GM12878 (cell line): Measurements from ENCODE around the gene HMGB2. TPM values are rescaled to one million over a fixed set of nuclear protein-coding genes. Genes with fewer than 3 reads are reported as not detected.

Experiments
- ATAC-seq: fragments of 200-7000 bp; cut with Tn5 transposase; 3 replicates; pipeline ENCODE4 v1.9.1; 2020; ENCODE audit warnings: mild to moderate bottlenecking, moderate library complexity
- BruUV-seq: library from RNA; stranded (reverse); fragments of 400-500 nt; replicated peaks from 2 replicates; lab custom pipeline; 2021; lab: Mats Ljungman, UMichigan
- CTCF ChIA-PET: fragments of 300-600 bp; sonication (Branson Sonifier 250); formaldehyde crosslinking; extraction: SDS; loops from one replicate; lab custom pipeline; 2021; ENCODE audit warnings: inconsistent platforms; lab: Yijun Ruan, JAX
- POLR2A ChIA-PET: fragments of 350-600 bp; formaldehyde crosslinking; extraction: SDS; loops from one replicate; lab custom pipeline; 2021; ENCODE audit warnings: inconsistent platforms; lab: Charles Lee
- RAD21 ChIA-PET: fragments of 300-600 bp; sonication (Branson Sonifier 250); formaldehyde crosslinking; loops from one replicate; lab custom pipeline; 2023; ENCODE audit warnings: antibody characterized with exemption; ENCODE audit not compliant: unreplicated experiment; lab: Charles Lee
- SMC1A ChIA-PET: fragments of 300-600 bp; sonication (Branson Sonifier 250); formaldehyde crosslinking; loops from one replicate; lab custom pipeline; 2023; ENCODE audit not compliant: unreplicated experiment, uncharacterized antibody; lab: Charles Lee
- DNase-seq: peaks from one replicate; pipeline ENCODE4 v3.0.0-alpha.2; 2011; ENCODE audit warnings: low read depth, low spot score
- FAIRE-seq: peaks from 3 replicates; lab custom pipeline; 2011; peaks lifted over from hg19 to GRCh38; lab: Jason Lieb, UNC
- H2AFZ ChIP-seq: 2 replicates; pipeline ENCODE4 v1.6.0; 2011; ENCODE audit warnings: low read depth, low read length, control low read depth; ENCODE audit not compliant: control insufficient read depth
- H3K27ac ChIP-seq: 2 replicates; pipeline ENCODE4 v1.5.1; 2011; ENCODE audit warnings: control low read depth; ENCODE audit not compliant: control insufficient read depth, insufficient read depth
- H3K27me3 ChIP-seq, 2 experiments: replicated peaks in 1 of 2; 2 replicates each; pipeline versions ENCODE4 v1.6.0 to v1.6.1; 2011; ENCODE audit warnings: low read length in 1 of 2; ENCODE audit not compliant: control insufficient read depth in 2 of 2, insufficient read depth in 2 of 2
- H3K36me3 ChIP-seq, 2 experiments: 2 replicates each; pipeline ENCODE4 v1.5.1; 2011; ENCODE audit warnings: low read length in 1 of 2; ENCODE audit not compliant: control insufficient read depth in 2 of 2, insufficient read depth in 2 of 2
- H3K4me1 ChIP-seq: 2 replicates; pipeline ENCODE4 v1.6.1; 2011; ENCODE audit warnings: mild to moderate bottlenecking, low read length, moderate library complexity, mixed read lengths; ENCODE audit not compliant: control insufficient read depth, insufficient read depth
- H3K4me2 ChIP-seq: 2 replicates; pipeline ENCODE4 v1.6.0; 2011; ENCODE audit warnings: control low read depth; ENCODE audit not compliant: control insufficient read depth, insufficient read depth
- H3K4me3 ChIP-seq: fragments of 200-600 bp; sonication (generic); 2 replicates; pipeline ENCODE4 v1.5.1; 2016
- H3K79me2 ChIP-seq: 2 replicates; pipeline ENCODE4 v1.6.0; 2011; ENCODE audit warnings: low read length; ENCODE audit not compliant: control insufficient read depth, insufficient read depth
- H3K9ac ChIP-seq: 2 replicates; pipeline ENCODE4 v1.8.0; 2011; ENCODE audit warnings: low read length, control low read depth, mixed read lengths; ENCODE audit not compliant: control insufficient read depth, insufficient read depth
- H3K9me3 ChIP-seq: replicated peaks from 3 replicates; pipeline ENCODE4 v1.5.1; 2011; ENCODE audit warnings: mild to moderate bottlenecking, low read length; ENCODE audit not compliant: control insufficient read depth, insufficient read depth
- H4K20me1 ChIP-seq: 2 replicates; pipeline ENCODE4 v1.6.0; 2011; ENCODE audit not compliant: control insufficient read depth, insufficient read depth
- ETV6 ChIP-seq, 2 experiments: fragments of 450-650 bp in 1 of 2; IDR thresholded peaks in 1 of 2; conservative IDR thresholded peaks in 1 of 2; 2 replicates each; pipeline ENCODE4 v1.6.1; 2014; ENCODE audit warnings: antibody characterized with exemption in 1 of 2, borderline replicate concordance in 1 of 2, low read depth in 1 of 2, mild to moderate bottlenecking in 1 of 2, moderate library complexity in 1 of 2
- FOXK2 ChIP-seq: fragments of 450-650 bp; IDR thresholded peaks from 2 replicates; pipeline ENCODE4 v1.6.1; 2017; ENCODE audit warnings: mild to moderate bottlenecking, moderate library complexity
- JUNB ChIP-seq: IDR thresholded peaks from 2 replicates; pipeline ENCODE4 v1.6.1; 2016; ENCODE audit warnings: antibody characterized with exemption, mild to moderate bottlenecking
- NFIC ChIP-seq: IDR thresholded peaks from 2 replicates; pipeline ENCODE4 v1.6.1; 2012; ENCODE audit warnings: low read depth, mild to moderate bottlenecking, inconsistent platforms, low read length, moderate library complexity
- ZBED1 ChIP-seq: IDR thresholded peaks from 2 replicates; pipeline ENCODE4 v1.6.1; 2016; ENCODE audit warnings: borderline replicate concordance
- ZZZ3 ChIP-seq: IDR thresholded peaks from 2 replicates; pipeline ENCODE4 v1.6.1; 2011; ENCODE audit warnings: low read depth; ENCODE audit not compliant: control insufficient read depth, insufficient read length
- WGBS: methylation state at CpG from one replicate; pipeline ENCODE4 v1.1.6; 2016; ENCODE audit warnings: low lambda C conversion rate; ENCODE audit not compliant: insufficient replicate concordance, insufficient coverage; ENCODE audit errors: missing lambda C conversion rate; 5-methylcytosine and 5-hydroxymethylcytosine counted together
- in situ Hi-C: fragments of 300-500 bp; cut with MboI; formaldehyde crosslinking; loops from 9 replicates; pipeline ENCODE4 v1.14.3; 2018; ENCODE audit warnings: mixed read lengths
- intact Hi-C: fragments of 100-400 bp; cut with micrococcal nuclease; formaldehyde crosslinking; loops from one replicate; pipeline ENCODE4 v1.14.2; 2022; ENCODE audit not compliant: unreplicated experiment
- polyA plus RNA-seq, 11 experiments: library from polyadenylated mRNA; depleted of rRNA in 4 of 11; unstranded in 6 of 11; stranded (reverse) in 5 of 11; fragments of >200 nt; fragmentation: Nextera tagmentation in 4 of 11; fragmentation: Illumina TruSeq in 1 of 11; extraction: Ambion mirVana in 4 of 11; extraction: Trizol in 1 of 11; gene quantifications; 1 replicate in 1 of 11; 2 replicates in 10 of 11; pipeline versions ENCODE4 v1.2.1 to v1.2.3, GENCODE V29; 2011 to 2016; ENCODE audit warnings: inconsistent platforms in 2 of 11, missing spikeins in 2 of 11, low read depth in 1 of 11
- total RNA-seq, 4 experiments: library from RNA; depleted of rRNA in 3 of 4; stranded (reverse); fragments of >200 nt in 3 of 4; fragmentation: Illumina TruSeq in 1 of 4; extraction: Trizol in 1 of 4; gene quantifications; 2 replicates each; pipeline versions ENCODE4 v1.2.1 to v1.2.3, GENCODE V29; 2013 to 2021
- TF ChIP-seq, protein P1 (sequence below): IDR thresholded peaks from 2 replicates; pipeline ENCODE4 v1.6.1; 2012; ENCODE audit warnings: mild to moderate bottlenecking, low read depth, low read length
- TF ChIP-seq, protein P2 (sequence below), 3 experiments: IDR thresholded peaks in 2 of 3; conservative IDR thresholded peaks in 1 of 3; 2 replicates each; pipeline ENCODE4 v1.5.1; 2011; ENCODE audit warnings: low read depth in 3 of 3, low read length in 3 of 3, mild to moderate bottlenecking in 3 of 3, control low read depth in 2 of 3, moderate library complexity in 2 of 3, inconsistent platforms in 1 of 3, mixed read lengths in 1 of 3; ENCODE audit not compliant: control insufficient read depth in 2 of 3, insufficient read depth in 1 of 3; ENCODE audit errors: extremely low read depth in 1 of 3
- TF ChIP-seq, protein P3 (sequence below): fragments of 450-650 bp; IDR thresholded peaks from 2 replicates; pipeline ENCODE4 v1.6.1; 2017; ENCODE audit warnings: mild to moderate bottlenecking, low read depth, inconsistent platforms; ENCODE audit not compliant: poor library complexity, severe bottlenecking
- TF ChIP-seq, protein P4 (sequence below): IDR thresholded peaks from 2 replicates; pipeline ENCODE4 v1.6.1; 2012; ENCODE audit warnings: low read depth, low read length, improper control_type of control experiment

HMGB2 gene
- total and polyA plus RNA-seq, 10 of the 15 experiments (the other 5 are each of a cell fraction or from before 2014, with no cell fraction given): 260 to 961 (median 668) TPM

DNA sequence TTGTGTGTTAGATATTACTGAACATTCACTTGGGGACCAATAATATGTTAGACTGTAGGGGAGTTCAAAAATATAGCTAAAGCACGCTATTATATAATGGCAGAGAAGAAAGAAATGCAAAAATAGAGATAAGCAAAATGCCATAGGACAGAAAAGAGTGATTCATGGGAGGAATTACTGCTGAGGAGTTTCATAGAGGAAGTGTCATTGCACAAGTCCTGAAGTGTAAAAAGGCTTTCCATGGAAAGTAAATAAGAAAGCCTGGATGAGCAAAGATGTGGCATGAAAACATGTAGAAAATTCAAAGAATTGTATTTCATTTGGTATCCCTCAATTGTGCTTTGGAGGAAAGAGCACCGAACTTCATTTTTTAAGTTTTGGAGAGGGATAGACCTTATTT is 14.5 kb downstream of the HMGB2 start (continued):
- no peak for TF ChIP-seq ZZZ3
- TF ChIP-seq, protein P1, sequence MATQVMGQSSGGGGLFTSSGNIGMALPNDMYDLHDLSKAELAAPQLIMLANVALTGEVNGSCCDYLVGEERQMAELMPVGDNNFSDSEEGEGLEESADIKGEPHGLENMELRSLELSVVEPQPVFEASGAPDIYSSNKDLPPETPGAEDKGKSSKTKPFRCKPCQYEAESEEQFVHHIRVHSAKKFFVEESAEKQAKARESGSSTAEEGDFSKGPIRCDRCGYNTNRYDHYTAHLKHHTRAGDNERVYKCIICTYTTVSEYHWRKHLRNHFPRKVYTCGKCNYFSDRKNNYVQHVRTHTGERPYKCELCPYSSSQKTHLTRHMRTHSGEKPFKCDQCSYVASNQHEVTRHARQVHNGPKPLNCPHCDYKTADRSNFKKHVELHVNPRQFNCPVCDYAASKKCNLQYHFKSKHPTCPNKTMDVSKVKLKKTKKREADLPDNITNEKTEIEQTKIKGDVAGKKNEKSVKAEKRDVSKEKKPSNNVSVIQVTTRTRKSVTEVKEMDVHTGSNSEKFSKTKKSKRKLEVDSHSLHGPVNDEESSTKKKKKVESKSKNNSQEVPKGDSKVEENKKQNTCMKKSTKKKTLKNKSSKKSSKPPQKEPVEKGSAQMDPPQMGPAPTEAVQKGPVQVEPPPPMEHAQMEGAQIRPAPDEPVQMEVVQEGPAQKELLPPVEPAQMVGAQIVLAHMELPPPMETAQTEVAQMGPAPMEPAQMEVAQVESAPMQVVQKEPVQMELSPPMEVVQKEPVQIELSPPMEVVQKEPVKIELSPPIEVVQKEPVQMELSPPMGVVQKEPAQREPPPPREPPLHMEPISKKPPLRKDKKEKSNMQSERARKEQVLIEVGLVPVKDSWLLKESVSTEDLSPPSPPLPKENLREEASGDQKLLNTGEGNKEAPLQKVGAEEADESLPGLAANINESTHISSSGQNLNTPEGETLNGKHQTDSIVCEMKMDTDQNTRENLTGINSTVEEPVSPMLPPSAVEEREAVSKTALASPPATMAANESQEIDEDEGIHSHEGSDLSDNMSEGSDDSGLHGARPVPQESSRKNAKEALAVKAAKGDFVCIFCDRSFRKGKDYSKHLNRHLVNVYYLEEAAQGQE: no peak
- no peak for TF ChIP-seq FOXK2

DNA sequence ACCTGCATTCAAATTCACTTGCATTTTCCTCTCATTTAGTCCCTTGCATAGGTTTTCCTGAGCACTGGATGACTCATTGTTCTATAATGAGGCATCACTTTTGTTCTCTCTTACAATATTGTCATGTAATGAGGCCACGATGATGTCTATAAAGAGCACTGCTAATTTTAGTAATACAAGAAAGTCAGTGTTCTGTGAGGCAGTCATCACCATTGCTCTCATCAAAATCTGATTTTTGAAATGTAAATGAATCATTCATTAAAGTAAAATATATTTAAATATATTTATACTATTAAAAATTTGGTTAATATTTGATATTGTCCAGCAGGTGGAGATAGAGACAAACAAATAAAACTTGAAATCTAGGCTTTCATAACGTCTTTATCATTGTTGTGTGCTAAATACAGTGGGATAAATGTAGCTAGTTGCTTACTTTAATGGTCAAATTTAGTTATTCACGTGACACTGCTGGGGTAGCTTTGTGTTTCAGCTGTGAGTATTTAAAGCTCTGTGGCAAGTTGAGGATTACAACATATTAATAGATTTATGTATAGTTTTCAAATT is 15.4 kb downstream of the HMGB2 start:
- WGBS: 1% methylated on average over 3 of the region's 3 CpGs
- Histone ChIP-seq H3K36me3 (peaks cover 5 to 9% of the 10 kb centered on the region in 2 experiments; a peak in 2 of 4 replicates), H3K27ac (no peak overlapping the region), H3K9me3 (no peaks in the 10 kb centered on the region), H3K9ac (no peak overlapping the region), H3K27me3 (no peaks in the 10 kb centered on the region), H3K4me3 (no peak overlapping the region), H3K4me1 (no peaks in the 10 kb centered on the region; the same call in 1 of the 2 replicates), H3K79me2 (no peaks in the 10 kb centered on the region), H2AFZ (no peak overlapping the region), H4K20me1 (no peaks in the 10 kb centered on the region), H3K4me2 (no peak overlapping the region)
- in situ Hi-C loops (no loop called here), intact Hi-C loops (loop anchor here (1.0 to 5.0 kb wide), 3 partner anchors 42 to 174 kb away; no protein-coding TSS in a partner anchor)
- peak; percentile 41 for FAIRE-seq
- RAD21 ChIA-PET: interaction anchor here (0.6 to 3.6 kb wide), 19 partner anchors 11 to 326 kb away, joined by 3 to 60 read pairs (median 4); partner anchors contain the start of gene HMGB2
- CTCF ChIA-PET: interaction anchor here (0.6 to 5.9 kb wide), 39 partner anchors 8 to 305 kb away, joined by 3 to 113 read pairs (median 5); partner anchors contain the start of gene HMGB2
- peak; percentile 51; the same call in 2 of the 3 replicates for ATAC-seq
- BruUV-seq: no TSS peak
- SMC1A ChIA-PET: interaction anchor here (0.7 to 6.7 kb wide), 24 partner anchors 9 to 305 kb away, joined by 3 to 84 read pairs (median 6); partner anchors contain the start of gene HMGB2
- DNase-seq: no peak
- POLR2A ChIA-PET: interaction anchor here (0.6 to 1.8 kb wide), 3 partner anchors 15 to 78 kb away, joined by 4 to 9 read pairs (median 6); partner anchors contain the start of genes HMGB2 and SAP30
- TF ChIP-seq JUNB (peak; percentile 40; the same call in 1 of the 2 replicates), NFIC (peak; percentile 41; the same call in 1 of the 2 replicates), ZBED1 (no peak), ETV6 (conservative IDR thresholded peaks at IDR 0.05 in 1 of 2, IDR thresholded peaks at IDR 0.05 in 1 of 2; ENCODE audit: borderline replicate concordance in 1 of 2, low read depth in 1 of 2) (no peak)
- TF ChIP-seq, protein P2, sequence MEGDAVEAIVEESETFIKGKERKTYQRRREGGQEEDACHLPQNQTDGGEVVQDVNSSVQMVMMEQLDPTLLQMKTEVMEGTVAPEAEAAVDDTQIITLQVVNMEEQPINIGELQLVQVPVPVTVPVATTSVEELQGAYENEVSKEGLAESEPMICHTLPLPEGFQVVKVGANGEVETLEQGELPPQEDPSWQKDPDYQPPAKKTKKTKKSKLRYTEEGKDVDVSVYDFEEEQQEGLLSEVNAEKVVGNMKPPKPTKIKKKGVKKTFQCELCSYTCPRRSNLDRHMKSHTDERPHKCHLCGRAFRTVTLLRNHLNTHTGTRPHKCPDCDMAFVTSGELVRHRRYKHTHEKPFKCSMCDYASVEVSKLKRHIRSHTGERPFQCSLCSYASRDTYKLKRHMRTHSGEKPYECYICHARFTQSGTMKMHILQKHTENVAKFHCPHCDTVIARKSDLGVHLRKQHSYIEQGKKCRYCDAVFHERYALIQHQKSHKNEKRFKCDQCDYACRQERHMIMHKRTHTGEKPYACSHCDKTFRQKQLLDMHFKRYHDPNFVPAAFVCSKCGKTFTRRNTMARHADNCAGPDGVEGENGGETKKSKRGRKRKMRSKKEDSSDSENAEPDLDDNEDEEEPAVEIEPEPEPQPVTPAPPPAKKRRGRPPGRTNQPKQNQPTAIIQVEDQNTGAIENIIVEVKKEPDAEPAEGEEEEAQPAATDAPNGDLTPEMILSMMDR (IDR thresholded peaks at IDR 0.05 in 2 of 3, conservative IDR thresholded peaks at IDR 0.05 in 1 of 3; ENCODE audit: control insufficient read depth in 2 of 3, extremely low read depth in 1 of 3, insufficient read depth in 1 of 3, low read depth in 3 of 3, low read length in 3 of 3): peak in 1 of 3 experiments; percentile 14; a peak in 3 of 6 replicates
- TF ChIP-seq, protein P3, sequence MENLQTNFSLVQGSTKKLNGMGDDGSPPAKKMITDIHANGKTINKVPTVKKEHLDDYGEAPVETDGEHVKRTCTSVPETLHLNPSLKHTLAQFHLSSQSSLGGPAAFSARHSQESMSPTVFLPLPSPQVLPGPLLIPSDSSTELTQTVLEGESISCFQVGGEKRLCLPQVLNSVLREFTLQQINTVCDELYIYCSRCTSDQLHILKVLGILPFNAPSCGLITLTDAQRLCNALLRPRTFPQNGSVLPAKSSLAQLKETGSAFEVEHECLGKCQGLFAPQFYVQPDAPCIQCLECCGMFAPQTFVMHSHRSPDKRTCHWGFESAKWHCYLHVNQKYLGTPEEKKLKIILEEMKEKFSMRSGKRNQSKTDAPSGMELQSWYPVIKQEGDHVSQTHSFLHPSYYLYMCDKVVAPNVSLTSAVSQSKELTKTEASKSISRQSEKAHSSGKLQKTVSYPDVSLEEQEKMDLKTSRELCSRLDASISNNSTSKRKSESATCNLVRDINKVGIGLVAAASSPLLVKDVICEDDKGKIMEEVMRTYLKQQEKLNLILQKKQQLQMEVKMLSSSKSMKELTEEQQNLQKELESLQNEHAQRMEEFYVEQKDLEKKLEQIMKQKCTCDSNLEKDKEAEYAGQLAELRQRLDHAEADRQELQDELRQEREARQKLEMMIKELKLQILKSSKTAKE: no peak
- TF ChIP-seq, protein P4, sequence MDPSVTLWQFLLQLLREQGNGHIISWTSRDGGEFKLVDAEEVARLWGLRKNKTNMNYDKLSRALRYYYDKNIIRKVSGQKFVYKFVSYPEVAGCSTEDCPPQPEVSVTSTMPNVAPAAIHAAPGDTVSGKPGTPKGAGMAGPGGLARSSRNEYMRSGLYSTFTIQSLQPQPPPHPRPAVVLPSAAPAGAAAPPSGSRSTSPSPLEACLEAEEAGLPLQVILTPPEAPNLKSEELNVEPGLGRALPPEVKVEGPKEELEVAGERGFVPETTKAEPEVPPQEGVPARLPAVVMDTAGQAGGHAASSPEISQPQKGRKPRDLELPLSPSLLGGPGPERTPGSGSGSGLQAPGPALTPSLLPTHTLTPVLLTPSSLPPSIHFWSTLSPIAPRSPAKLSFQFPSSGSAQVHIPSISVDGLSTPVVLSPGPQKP: no peak
